ENCODE measurements around the gene PTMA. TPM values are rescaled to one million over a fixed set of nuclear protein-coding genes. Genes with fewer than 3 reads are reported as not detected.

Gene PTMA
- total and polyA plus RNA-seq, 9 of the 15 experiments (the other 6 are each of a cell fraction or from before 2014, with no cell fraction given), result 429 to 2,322 (median 1,578) TPM

DNA sequence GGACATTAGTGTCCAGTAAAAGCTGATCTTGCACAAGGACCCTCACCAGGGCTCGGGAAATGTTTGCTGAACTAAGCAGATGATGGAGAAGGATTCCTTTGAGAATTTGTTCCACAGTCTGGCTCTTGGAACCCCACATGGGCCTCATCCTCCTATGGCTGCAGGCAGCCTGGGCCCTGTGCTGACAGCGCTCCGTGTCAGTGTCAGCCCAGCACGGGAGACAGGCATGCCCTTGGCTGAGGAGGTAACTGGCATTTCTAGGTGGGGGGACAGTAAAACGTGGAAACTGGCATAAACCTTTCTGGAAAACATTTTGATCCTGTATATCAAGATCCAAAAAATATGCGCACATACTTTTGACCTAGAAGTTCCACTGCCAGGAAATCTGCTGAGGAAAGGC is 10.5 kb downstream of the PTMA start:
- FAIRE-seq, result no peak
- no peak for TF ChIP-seq BCL6 (CRISPR knock-in tag; IDR thresholded peaks at IDR 0.05)
- no peak for TF ChIP-seq STAT5B (CRISPR knock-in tag; IDR thresholded peaks at IDR 0.05)
- TF ChIP-seq, protein P1, sequence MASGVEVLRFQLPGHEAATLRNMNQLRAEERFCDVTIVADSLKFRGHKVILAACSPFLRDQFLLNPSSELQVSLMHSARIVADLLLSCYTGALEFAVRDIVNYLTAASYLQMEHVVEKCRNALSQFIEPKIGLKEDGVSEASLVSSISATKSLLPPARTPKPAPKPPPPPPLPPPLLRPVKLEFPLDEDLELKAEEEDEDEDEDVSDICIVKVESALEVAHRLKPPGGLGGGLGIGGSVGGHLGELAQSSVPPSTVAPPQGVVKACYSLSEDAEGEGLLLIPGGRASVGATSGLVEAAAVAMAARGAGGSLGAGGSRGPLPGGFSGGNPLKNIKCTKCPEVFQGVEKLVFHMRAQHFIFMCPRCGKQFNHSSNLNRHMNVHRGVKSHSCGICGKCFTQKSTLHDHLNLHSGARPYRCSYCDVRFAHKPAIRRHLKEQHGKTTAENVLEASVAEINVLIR (CRISPR knock-in tag; IDR thresholded peaks at IDR 0.05), result no peak
- no peak for TF ChIP-seq TCFL5 (CRISPR knock-in tag; conservative IDR thresholded peaks at IDR 0.05)
- CTCF ChIA-PET (ENCODE audit: low intra/inter-chr PET ratio), result no interaction called here

More for the DNA sequence above, 10.5 kb downstream of the PTMA start:
- intact Hi-C loops (cut with micrococcal nuclease), result no loop called here
- POLR2A ChIA-PET, result no interaction called here
- no peak overlapping the region for H3K4me2 ChIP-seq (ENCODE audit: insufficient read depth, low read length)
- H3K9ac ChIP-seq (ENCODE audit: insufficient read depth in 1 of 2, low read depth in 2 of 2, low read length in 2 of 2), result no peak overlapping the region
- peaks cover 20 to 29% of the 10 kb centered on the region in 2 experiments; a peak in 4 of 5 replicates for H3K4me1 ChIP-seq (replicated peaks in 1 of 2; ENCODE audit: control insufficient read depth in 2 of 2, insufficient read depth in 2 of 2, low read length in 2 of 2)
- BruUV-seq (replicated peaks), result no TSS peak
- no peak overlapping the region for H3K27ac ChIP-seq (ENCODE audit: extremely low read depth, low read depth, low read length)
- H3K27me3 ChIP-seq (ENCODE audit: control insufficient read depth in 2 of 2, insufficient read depth in 2 of 2, low read length in 2 of 2), result no peaks in the 10 kb centered on the region
- H3K9me3 ChIP-seq (replicated peaks; ENCODE audit: control insufficient read depth, insufficient read depth, low read depth, low read length), result no peaks in the 10 kb centered on the region
- no peaks in the 10 kb centered on the region for H3K79me2 ChIP-seq (ENCODE audit: control insufficient read depth, insufficient read depth, low read length)
- no peaks in the 10 kb centered on the region for H3K36me3 ChIP-seq (ENCODE audit: control insufficient read depth, insufficient read depth, low read length)
- WGBS (ENCODE audit: insufficient coverage, low coverage, missing lambda C conversion rate), result 51% methylated on average over 6 of the region's 6 CpGs
- DNase-seq (ENCODE audit: extremely low read depth in 1 of 4, low spot score in 3 of 4) (no peak), ATAC-seq (no peak)
- in situ Hi-C loops (cut with MboI), result no loop called here
- H3K9me1 ChIP-seq (ENCODE audit: control insufficient read depth, insufficient read depth, low read length), result no peaks in the 10 kb centered on the region
- peaks cover 10% of the 10 kb centered on the region for H4K20me1 ChIP-seq (replicated peaks; ENCODE audit: control insufficient read depth, insufficient read depth, low read length)
- no peak overlapping the region for H2AFZ ChIP-seq (ENCODE audit: low read depth, low read length)
- H3K4me3 ChIP-seq, result no peak overlapping the region

Measured in K562 (cell line).